Measurements from ENCODE around the gene GRIN3B. TPM values are rescaled to one million over a fixed set of nuclear protein-coding genes. Genes with fewer than 3 reads are reported as not detected.

Gene GRIN3B
- total and polyA plus RNA-seq, 9 of the 15 experiments (the other 6 are each of a cell fraction or from before 2014, with no cell fraction given) = 0.06 to 0.95 (median 0.19) TPM; not detected in 6

GRCh38 chr19:1009981-1010538 lies 9.8 kb downstream of the GRIN3B start (continued):
- TF ChIP-seq HMGXB4 (CRISPR knock-in tag; IDR thresholded peaks at IDR 0.05) (no peak), BCL6 (CRISPR knock-in tag; IDR thresholded peaks at IDR 0.05) (no peak), TEAD4 (IDR thresholded peaks at IDR 0.05; ENCODE audit: low read length) (no peak), TEAD4 (CRISPR knock-in tag; IDR thresholded peaks at IDR 0.05; ENCODE audit: borderline replicate concordance) (no peak), CBX2 (IDR thresholded peaks at IDR 0.05; ENCODE audit: insufficient read depth, low read length, poor library complexity, severe bottlenecking) (no peak), ZFP36 (IDR thresholded peaks at IDR 0.05; ENCODE audit: low read depth, low read length, partially characterized antibody) (no peak), PPARD (CRISPR knock-in tag; IDR thresholded peaks at IDR 0.05) (no peak), ZNF79 (CRISPR knock-in tag; IDR thresholded peaks at IDR 0.05; ENCODE audit: low read depth) (no peak), NFYB (IDR thresholded peaks at IDR 0.05; ENCODE audit: extremely low read depth, insufficient read length) (no peak), MXI1 (IDR thresholded peaks at IDR 0.05; ENCODE audit: low read depth, low read length) (no peak), SRSF3 (IDR thresholded peaks at IDR 0.05; ENCODE audit: insufficient read depth, low read length) (no peak), PKNOX1 (IDR thresholded peaks at IDR 0.05) (no peak), ZNF354B (CRISPR knock-in tag; IDR thresholded peaks at IDR 0.05) (no peak), POLR2A (conservative IDR thresholded peaks at IDR 0.05) (peak; percentile 18; the same call in 1 of the 2 replicates), TAF7 (tag; IDR thresholded peaks at IDR 0.05) (no peak), PHB2 (IDR thresholded peaks at IDR 0.05; ENCODE audit: low read depth) (no peak), FOS (IDR thresholded peaks at IDR 0.05; ENCODE audit: extremely low read depth, insufficient read length) (no peak), RBM22 (IDR thresholded peaks at IDR 0.05; ENCODE audit: low read depth, low read length, poor library complexity, severe bottlenecking) (peak; percentile 39), GTF2F1 (IDR thresholded peaks at IDR 0.05; ENCODE audit: low read depth, low read length) (no peak), ZBTB8A (IDR thresholded peaks at IDR 0.05; ENCODE audit: partially characterized antibody) (no peak)

All from K562 (cell line).